WERI-Rb-1 (cell line): ENCODE measurements around the gene IBTK.
A peak's percentile ranks its signal among the peaks of the same experiment; 100 is the strongest.
"Not testable (repeated sequence)": the region's sequence is repeated elsewhere in the genome, so short reads cannot be mapped to it uniquely, and the experiment has no call there.

ENCODE experiments used
- DNase-seq: peaks from one replicate; pipeline ENCODE4 v3.0.0-alpha.2; 2020
- H3K27ac ChIP-seq: fragments of 250-450 bp; sonication (Bioruptor Pico); 2 replicates; pipeline ENCODE4 v1.5.1; 2020; ENCODE audit warnings: mild to moderate bottlenecking, moderate library complexity
- H3K27me3 ChIP-seq: fragments of 250-450 bp; sonication (Bioruptor Pico); 2 replicates; pipeline ENCODE4 v1.5.1; 2021; ENCODE audit warnings: mild to moderate bottlenecking, low read depth, moderate library complexity; ENCODE audit not compliant: insufficient read depth, severe bottlenecking
- H3K36me3 ChIP-seq: fragments of 250-450 bp; sonication (Bioruptor Pico); 2 replicates; pipeline ENCODE4 v1.5.1; 2020; ENCODE audit warnings: mild to moderate bottlenecking, moderate library complexity
- H3K4me3 ChIP-seq: 2 replicates; pipeline ENCODE4 v1.5.1; 2011; ENCODE audit warnings: low read depth, mild to moderate bottlenecking, control low read depth, low read length
- H3K9me3 ChIP-seq: fragments of 250-450 bp; sonication (Bioruptor Pico); 2 replicates; pipeline ENCODE4 v1.5.1; 2021; ENCODE audit warnings: mild to moderate bottlenecking, moderate library complexity; ENCODE audit not compliant: severe bottlenecking
- TF ChIP-seq, protein P1 (sequence below): IDR thresholded peaks from 2 replicates; pipeline ENCODE4 v1.5.1; 2011; ENCODE audit warnings: low read depth, mild to moderate bottlenecking, control low read depth, inconsistent platforms, low read length

The IBTK gene

DNA sequence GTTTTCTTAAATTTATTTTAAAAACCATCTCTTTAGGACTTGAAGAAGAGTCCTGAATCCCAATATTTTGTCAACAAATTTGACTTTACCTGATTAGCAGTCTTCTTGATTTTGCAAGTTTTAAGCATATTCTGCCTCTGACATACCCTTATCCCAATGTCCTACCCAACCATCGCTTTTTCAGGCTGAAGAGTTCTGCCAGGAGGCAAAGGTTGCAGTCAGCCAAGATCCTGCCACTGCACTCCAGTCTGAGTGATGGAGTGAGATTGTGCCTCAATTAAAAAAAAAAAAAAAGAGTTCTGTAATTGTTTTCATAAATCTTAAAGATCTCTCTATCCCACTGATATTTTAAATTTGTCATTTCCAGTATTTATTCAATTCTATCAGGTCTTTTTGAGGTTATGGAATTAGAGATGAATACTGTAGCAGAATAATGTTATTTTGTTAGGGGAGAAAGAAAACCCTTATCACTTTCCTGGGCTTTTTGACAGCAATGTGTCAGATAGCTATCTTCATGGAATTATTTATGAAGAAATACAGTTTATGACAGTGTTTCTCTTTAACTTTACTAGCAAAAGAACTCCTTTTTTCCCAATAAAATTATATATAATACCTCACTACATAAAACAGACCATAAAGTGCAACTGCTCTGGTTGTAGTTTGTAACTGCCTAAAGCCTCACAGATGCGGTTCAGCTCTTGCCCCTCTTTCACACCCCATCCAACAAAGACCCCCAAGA, 78.2 kb downstream of the IBTK start:
- H3K27me3 ChIP-seq: no peaks in the 10 kb centered on the region
- H3K4me3 ChIP-seq: no peak overlapping the region
- TF ChIP-seq, protein P1, sequence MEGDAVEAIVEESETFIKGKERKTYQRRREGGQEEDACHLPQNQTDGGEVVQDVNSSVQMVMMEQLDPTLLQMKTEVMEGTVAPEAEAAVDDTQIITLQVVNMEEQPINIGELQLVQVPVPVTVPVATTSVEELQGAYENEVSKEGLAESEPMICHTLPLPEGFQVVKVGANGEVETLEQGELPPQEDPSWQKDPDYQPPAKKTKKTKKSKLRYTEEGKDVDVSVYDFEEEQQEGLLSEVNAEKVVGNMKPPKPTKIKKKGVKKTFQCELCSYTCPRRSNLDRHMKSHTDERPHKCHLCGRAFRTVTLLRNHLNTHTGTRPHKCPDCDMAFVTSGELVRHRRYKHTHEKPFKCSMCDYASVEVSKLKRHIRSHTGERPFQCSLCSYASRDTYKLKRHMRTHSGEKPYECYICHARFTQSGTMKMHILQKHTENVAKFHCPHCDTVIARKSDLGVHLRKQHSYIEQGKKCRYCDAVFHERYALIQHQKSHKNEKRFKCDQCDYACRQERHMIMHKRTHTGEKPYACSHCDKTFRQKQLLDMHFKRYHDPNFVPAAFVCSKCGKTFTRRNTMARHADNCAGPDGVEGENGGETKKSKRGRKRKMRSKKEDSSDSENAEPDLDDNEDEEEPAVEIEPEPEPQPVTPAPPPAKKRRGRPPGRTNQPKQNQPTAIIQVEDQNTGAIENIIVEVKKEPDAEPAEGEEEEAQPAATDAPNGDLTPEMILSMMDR: no peak
- H3K9me3 ChIP-seq: no peaks in the 10 kb centered on the region
- H3K36me3 ChIP-seq: peaks cover 16% of the 10 kb centered on the region
- DNase-seq: no peak
- H3K27ac ChIP-seq: no peak overlapping the region

DNA sequence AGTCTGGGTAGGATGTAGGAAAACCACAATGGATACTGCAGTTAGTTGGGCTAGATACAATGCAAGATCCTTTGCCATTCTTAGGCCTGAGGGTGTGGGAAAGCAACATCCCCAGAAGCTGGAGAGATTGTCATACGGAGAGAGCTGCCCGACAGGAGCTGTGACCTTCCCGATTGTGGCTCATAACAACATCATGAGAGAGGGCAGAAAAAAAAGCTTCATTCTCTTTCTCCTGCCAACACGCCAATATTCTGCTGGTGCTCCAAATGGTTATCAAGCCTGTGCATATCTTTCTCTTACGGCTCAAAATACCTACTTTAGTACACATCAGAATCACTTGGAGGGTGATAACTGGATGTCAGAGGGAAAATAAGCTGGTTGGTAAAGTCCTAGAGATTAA, 81.1 kb downstream of the IBTK start:
- Histone ChIP-seq H3K27me3 (no peaks in the 10 kb centered on the region), H3K4me3 (no peak overlapping the region), H3K36me3 (peaks cover 6% of the 10 kb centered on the region), H3K9me3 (no peaks in the 10 kb centered on the region), H3K27ac (no peak overlapping the region)
- DNase-seq: no peak
- TF ChIP-seq, protein P1: no peak

DNA sequence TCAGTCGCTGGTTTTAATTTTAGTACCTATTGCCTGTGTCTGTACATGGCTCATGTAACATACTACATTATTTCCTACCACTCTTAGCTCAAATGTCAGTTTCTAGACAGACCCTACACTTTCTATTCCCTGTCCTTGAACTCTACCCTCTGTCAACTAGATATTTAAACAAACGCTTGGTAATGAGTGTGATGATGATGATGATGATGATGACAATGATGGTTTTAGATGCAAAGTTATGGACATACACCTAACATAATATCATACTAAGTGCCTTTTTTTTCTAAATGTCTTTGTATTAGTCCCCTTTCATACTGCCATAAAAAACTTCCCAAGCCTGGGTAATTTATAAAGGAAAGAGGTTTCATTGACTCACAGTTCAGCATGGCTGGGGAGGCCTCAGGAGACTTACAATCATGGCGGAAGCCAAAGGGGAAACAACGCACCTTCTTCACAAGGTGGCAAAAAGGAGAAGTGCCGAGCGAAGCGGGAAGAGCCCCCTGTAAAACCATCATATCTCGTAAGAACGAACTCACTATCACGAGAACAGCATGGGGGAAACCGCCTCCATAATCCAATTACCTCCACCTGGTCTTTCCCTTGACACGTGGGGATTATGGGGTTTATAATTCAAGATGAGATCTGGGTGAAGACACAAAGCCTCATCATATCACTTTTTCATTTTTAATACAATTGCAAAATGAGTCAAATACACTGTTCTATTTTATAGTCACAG, 87.1 kb downstream of the IBTK start:
- no peak overlapping the region for H3K27ac ChIP-seq
- H3K4me3 ChIP-seq: no peak overlapping the region
- DNase-seq: peak; percentile 16
- TF ChIP-seq, protein P1: no peak
- no peaks in the 10 kb centered on the region for H3K36me3 ChIP-seq
- no peaks in the 10 kb centered on the region for H3K27me3 ChIP-seq
- no peaks in the 10 kb centered on the region for H3K9me3 ChIP-seq

DNA sequence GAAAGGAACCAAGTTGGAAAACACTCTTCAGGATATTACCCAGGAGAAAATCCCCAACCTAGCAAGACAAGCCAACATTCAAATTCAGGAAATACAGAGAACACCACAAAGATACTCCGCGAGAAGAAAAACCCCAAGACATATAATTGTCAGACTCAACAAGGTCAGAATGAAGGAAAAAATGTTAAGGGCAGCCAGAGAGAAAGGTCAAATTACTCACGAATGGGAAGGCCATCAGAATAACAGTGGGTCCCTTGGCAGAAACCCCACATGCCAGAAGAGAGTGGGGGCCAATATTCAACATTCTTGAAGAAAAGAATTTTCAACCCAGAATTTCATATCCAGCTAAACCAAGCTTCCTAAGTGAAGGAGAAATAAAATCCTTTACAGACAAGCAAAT, 94.8 kb downstream of the IBTK start:
- not testable (repeated sequence) for H3K36me3 ChIP-seq, H3K9me3 ChIP-seq, H3K4me3 ChIP-seq, DNase-seq, H3K27me3 ChIP-seq, H3K27ac ChIP-seq

DNA sequence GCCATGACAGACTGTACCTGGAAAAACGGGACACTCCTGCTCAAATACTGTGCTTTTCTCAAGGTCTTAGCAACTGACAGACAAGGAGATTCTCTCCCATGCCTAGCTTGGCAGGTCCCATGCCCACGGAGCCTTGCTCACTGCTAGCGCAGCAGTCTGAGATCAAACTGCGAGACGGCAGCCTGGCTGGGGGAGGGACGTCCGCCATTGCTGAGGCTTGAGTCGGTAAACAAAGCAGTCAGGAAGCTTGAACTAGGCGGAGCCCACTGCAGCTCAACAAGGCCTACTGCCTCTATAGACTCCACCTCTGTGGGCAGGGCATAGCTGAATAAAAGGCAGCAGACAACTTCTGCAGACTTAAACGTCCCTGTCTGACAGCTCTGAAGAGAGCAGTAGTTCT, 96.4 kb downstream of the IBTK start:
- H3K9me3 ChIP-seq, H3K4me3 ChIP-seq, H3K27ac ChIP-seq, H3K27me3 ChIP-seq, DNase-seq, H3K36me3 ChIP-seq: not testable (repeated sequence)

DNA sequence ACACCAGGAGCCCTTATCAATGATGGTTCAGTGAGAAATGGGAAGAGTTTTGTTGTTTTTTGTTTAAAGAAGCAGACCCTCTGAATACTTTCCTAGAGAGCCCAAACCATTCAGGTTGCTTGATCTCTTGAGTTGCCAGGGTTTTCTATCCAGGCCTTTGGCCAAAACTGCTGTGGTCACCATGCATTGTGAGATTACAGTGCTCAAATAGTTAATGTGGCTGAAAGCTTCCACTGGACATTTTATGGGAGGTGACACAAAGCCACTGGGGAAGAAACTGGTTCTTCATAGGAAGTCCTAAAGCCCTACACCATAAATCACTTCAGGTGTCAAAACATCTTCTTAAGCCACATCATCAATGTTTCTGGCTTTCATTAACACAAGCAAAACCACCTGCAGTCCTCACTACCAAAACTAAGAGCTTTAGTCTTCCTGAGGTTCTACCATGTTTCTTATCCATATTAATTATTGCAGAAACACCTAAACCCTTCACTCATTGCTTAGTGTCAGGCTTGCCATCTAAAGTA, 101.6 kb downstream of the IBTK start:
- TF ChIP-seq, protein P1: no peak
- DNase-seq: no peak
- Histone ChIP-seq H3K4me3 (no peak overlapping the region), H3K9me3 (no peaks in the 10 kb centered on the region), H3K36me3 (no peaks in the 10 kb centered on the region), H3K27ac (no peak overlapping the region), H3K27me3 (no peaks in the 10 kb centered on the region)
